Measurements from ENCODE around the gene USP40. TPM values are rescaled to one million over a fixed set of nuclear protein-coding genes. Genes with fewer than 3 reads are reported as not detected.

USP40 gene
- total and polyA plus RNA-seq, 2 experiments from 2014 or later = 20.4 to 25.9 TPM

DNA sequence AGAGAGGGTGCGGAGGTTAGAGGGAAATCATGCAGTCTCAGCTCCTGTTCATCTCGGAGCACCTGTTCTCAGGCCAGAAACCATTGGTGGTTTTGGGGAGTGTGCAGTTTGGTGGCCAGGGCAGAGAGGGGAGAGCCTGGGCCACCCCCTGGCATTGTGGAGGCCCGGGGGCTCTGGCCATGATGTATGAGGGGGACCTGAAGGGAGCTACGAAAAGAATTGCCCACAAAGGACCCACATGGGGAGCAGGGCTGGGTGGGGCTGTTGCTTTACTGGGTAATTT lies 124.6 kb downstream of the USP40 start:
- Histone ChIP-seq H4K20me1 (ENCODE audit: insufficient read depth, poor library complexity, severe bottlenecking) (no peaks in the 10 kb centered on the region), H3K36me3 (replicated peaks; ENCODE audit: insufficient read depth, low read depth) (no peaks in the 10 kb centered on the region), H3K9me2 (replicated peaks; ENCODE audit: insufficient read depth) (no peaks in the 10 kb centered on the region), H2AFZ (no peak overlapping the region), H3K79me2 (no peaks in the 10 kb centered on the region), H3K4me2 (no peak overlapping the region), H3K9me3 (ENCODE audit: low read depth) (no peaks in the 10 kb centered on the region), H3K4me3 (no peak overlapping the region), H3K4me1 (ENCODE audit: insufficient read depth) (no peaks in the 10 kb centered on the region), H3K27me3 (no peaks in the 10 kb centered on the region), H3K27ac (no peak overlapping the region)
- WGBS (ENCODE audit: low lambda C conversion rate, missing lambda C conversion rate) = 97% methylated on average over 4 of the region's 4 CpGs
- TF ChIP-seq, protein P1, sequence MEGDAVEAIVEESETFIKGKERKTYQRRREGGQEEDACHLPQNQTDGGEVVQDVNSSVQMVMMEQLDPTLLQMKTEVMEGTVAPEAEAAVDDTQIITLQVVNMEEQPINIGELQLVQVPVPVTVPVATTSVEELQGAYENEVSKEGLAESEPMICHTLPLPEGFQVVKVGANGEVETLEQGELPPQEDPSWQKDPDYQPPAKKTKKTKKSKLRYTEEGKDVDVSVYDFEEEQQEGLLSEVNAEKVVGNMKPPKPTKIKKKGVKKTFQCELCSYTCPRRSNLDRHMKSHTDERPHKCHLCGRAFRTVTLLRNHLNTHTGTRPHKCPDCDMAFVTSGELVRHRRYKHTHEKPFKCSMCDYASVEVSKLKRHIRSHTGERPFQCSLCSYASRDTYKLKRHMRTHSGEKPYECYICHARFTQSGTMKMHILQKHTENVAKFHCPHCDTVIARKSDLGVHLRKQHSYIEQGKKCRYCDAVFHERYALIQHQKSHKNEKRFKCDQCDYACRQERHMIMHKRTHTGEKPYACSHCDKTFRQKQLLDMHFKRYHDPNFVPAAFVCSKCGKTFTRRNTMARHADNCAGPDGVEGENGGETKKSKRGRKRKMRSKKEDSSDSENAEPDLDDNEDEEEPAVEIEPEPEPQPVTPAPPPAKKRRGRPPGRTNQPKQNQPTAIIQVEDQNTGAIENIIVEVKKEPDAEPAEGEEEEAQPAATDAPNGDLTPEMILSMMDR (IDR thresholded peaks at IDR 0.05; ENCODE audit: poor library complexity) = no peak
- TF ChIP-seq EZH2 (IDR thresholded peaks at IDR 0.05; ENCODE audit: borderline replicate concordance) (no peak), EZH2phosphoT487 (IDR thresholded peaks at IDR 0.05; ENCODE audit: low read depth, severe bottlenecking, unreplicated experiment) (no peak)
- DNase-seq (ENCODE audit: low spot score) = no peak

DNA sequence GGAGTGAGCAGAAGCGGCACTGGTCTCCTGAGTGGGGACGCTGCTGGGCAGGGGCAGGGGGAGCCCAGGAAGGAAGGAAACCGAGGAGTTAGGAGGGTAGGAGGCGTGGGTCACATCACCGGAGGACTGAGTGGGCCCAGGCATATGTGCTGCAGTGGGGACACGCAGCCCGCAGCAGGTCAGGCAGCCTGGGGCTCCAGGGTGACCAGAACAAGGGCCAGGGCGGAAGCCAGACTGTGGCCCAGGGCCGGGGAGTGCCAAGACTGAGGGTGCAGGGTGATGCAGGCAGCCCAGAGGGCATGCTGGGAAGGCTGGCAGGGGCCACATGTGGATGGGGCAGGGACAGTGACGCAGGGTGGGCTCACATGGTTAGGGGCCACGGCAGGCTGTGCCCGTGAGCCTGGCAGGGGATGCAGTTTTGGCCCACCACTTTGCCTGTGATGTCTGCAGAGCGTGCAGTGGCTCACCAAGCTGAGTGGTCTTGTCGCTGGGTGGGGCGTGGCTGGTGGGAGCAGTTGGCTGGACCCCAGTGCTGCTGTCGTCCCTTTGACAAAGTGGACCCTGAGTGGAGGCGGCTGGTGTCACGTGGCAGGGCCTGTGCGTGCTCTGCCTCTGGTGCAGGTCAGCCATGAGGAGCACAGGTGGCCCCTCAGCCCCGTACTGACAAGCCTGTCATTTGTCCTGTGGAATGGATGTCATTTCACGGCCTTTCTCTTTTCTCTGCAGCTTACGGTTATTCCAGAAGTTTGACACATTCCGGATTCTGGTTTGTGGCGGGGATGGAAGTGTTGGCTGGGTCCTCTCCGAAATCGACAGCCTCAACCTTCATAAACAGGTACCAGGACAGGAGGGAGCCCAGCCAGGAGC lies 125.2 kb downstream of the USP40 start:
- WGBS (ENCODE audit: low lambda C conversion rate, missing lambda C conversion rate) = 95% methylated on average over 23 of the region's 26 CpGs
- no peaks in the 10 kb centered on the region for H3K36me3 ChIP-seq (replicated peaks; ENCODE audit: insufficient read depth, low read depth)
- no peak for DNase-seq (ENCODE audit: low spot score)

DNA sequence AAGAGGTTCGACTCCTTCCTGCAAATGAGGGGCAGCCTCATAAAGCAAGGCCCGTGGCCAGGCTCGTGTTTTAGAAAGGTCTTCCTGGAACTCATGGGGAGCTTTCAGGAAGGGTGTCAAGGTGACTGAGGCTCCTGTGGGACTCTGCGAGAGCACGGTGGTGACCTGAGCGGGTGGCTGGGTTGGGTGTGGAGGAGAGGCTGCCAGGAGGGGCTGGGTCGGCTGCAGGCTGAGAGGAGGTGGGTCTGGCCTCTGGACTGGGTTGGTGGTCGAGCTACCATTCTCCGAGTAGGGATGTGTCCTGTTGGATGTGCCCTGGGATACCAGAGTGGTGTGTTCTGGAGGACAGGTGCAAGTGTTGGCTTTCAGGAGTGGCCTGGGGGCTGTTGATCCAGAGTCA lies 125.9 kb downstream of the USP40 start:
- H2AFZ ChIP-seq = no peak overlapping the region
- H3K36me3 ChIP-seq (replicated peaks; ENCODE audit: insufficient read depth, low read depth) = no peaks in the 10 kb centered on the region
- H4K20me1 ChIP-seq (ENCODE audit: insufficient read depth, poor library complexity, severe bottlenecking) = no peaks in the 10 kb centered on the region
- H3K4me3 ChIP-seq = no peak overlapping the region
- H3K9me3 ChIP-seq (ENCODE audit: low read depth) = no peaks in the 10 kb centered on the region
- H3K27ac ChIP-seq = no peak overlapping the region
- H3K4me2 ChIP-seq = no peak overlapping the region
- WGBS (ENCODE audit: low lambda C conversion rate, missing lambda C conversion rate) = 100% methylated on average over 8 of the region's 9 CpGs
- DNase-seq (ENCODE audit: low spot score) = no peak
- H3K9me2 ChIP-seq (replicated peaks; ENCODE audit: insufficient read depth) = no peaks in the 10 kb centered on the region
- no peak for TF ChIP-seq EZH2phosphoT487 (IDR thresholded peaks at IDR 0.05; ENCODE audit: low read depth, severe bottlenecking, unreplicated experiment)
- TF ChIP-seq, protein P1 (IDR thresholded peaks at IDR 0.05; ENCODE audit: poor library complexity) = no peak
- TF ChIP-seq EZH2 (IDR thresholded peaks at IDR 0.05; ENCODE audit: borderline replicate concordance) = no peak
- H3K79me2 ChIP-seq = no peaks in the 10 kb centered on the region
- H3K4me1 ChIP-seq (ENCODE audit: insufficient read depth) = no peaks in the 10 kb centered on the region
- H3K27me3 ChIP-seq = no peaks in the 10 kb centered on the region

More for the DNA sequence above, 125.2 kb downstream of the USP40 start:
- Histone ChIP-seq H3K4me1 (ENCODE audit: insufficient read depth) (no peaks in the 10 kb centered on the region), H3K79me2 (no peaks in the 10 kb centered on the region), H4K20me1 (ENCODE audit: insufficient read depth, poor library complexity, severe bottlenecking) (no peaks in the 10 kb centered on the region), H3K27me3 (no peaks in the 10 kb centered on the region), H3K4me2 (no peak overlapping the region), H3K9me3 (ENCODE audit: low read depth) (no peaks in the 10 kb centered on the region), H3K27ac (no peak overlapping the region), H2AFZ (no peak overlapping the region), H3K4me3 (no peak overlapping the region), H3K9me2 (replicated peaks; ENCODE audit: insufficient read depth) (no peaks in the 10 kb centered on the region)
- TF ChIP-seq EZH2 (IDR thresholded peaks at IDR 0.05; ENCODE audit: borderline replicate concordance) (no peak), EZH2phosphoT487 (IDR thresholded peaks at IDR 0.05; ENCODE audit: low read depth, severe bottlenecking, unreplicated experiment) (no peak)
- TF ChIP-seq, protein P1 (IDR thresholded peaks at IDR 0.05; ENCODE audit: poor library complexity) = no peak
